ENCODE measurements around the gene STX5. TPM values are rescaled to one million over a fixed set of nuclear protein-coding genes. Genes with fewer than 3 reads are reported as not detected.
A peak's percentile ranks its signal among the peaks of the same experiment; 100 is the strongest.
"Not testable (repeated sequence)": the region's sequence is repeated elsewhere in the genome, so short reads cannot be mapped to it uniquely, and the experiment has no call there.

Gene STX5
- polyA plus RNA-seq, 1 donor: 51.3 TPM

GRCh38 chr11:62855571-62856332 is 23.9 kb upstream of the STX5 start:
- DNase-seq: peak; percentile 97

GRCh38 chr11:62854825-62855570 is 23.1 kb upstream of the STX5 start:
- no peak for DNase-seq

GRCh38 chr11:62854013-62854824 is 22.4 kb upstream of the STX5 start:
- no peak for DNase-seq

GRCh38 chr11:62853279-62853965 is 21.6 kb upstream of the STX5 start:
- DNase-seq: no peak

GRCh38 chr11:62852523-62853188 is 20.8 kb upstream of the STX5 start:
- DNase-seq: no peak

GRCh38 chr11:62851807-62852522 is 20.1 kb upstream of the STX5 start:
- DNase-seq: no peak

GRCh38 chr11:62850911-62851806 is 19.3 kb upstream of the STX5 start:
- no peak for DNase-seq

GRCh38 chr11:62847767-62848314 is 16.0 kb upstream of the STX5 start:
- no peak for DNase-seq

GRCh38 chr11:62846177-62846576 is 14.3 kb upstream of the STX5 start:
- no peak for DNase-seq

GRCh38 chr11:62844154-62844553 is 12.3 kb upstream of the STX5 start:
- DNase-seq: no peak

GRCh38 chr11:62843466-62843865 is 11.6 kb upstream of the STX5 start:
- no peak for DNase-seq

- not testable (repeated sequence) for DNase-seq
Observed at GRCh38 chr11:62842891-62843290, 11.0 kb upstream of the STX5 start.

GRCh38 chr11:62842171-62842741 is 10.4 kb upstream of the STX5 start:
- no peak for DNase-seq

GRCh38 chr11:62841361-62842170 is 9.7 kb upstream of the STX5 start:
- DNase-seq: peak; percentile 96

- not testable (repeated sequence) for DNase-seq
Observed at GRCh38 chr11:62840721-62841360, 9.0 kb upstream of the STX5 start.

- DNase-seq: peak; percentile 94
Observed at GRCh38 chr11:62839050-62839945, 7.4 kb upstream of the STX5 start, which contains the start of gene WDR74. Gene WDR74 (minus strand): TSS chr11:62839590. CDS start chr11:62839570, 20 bp downstream.
